ENCODE results near the gene FOXO3. TPM values are rescaled to one million over a fixed set of nuclear protein-coding genes. Genes with fewer than 3 reads are reported as not detected.
A peak's percentile ranks its signal among the peaks of the same experiment; 100 is the strongest.

Gene FOXO3
- total and polyA plus RNA-seq, 2 donors (not counting 1 experiment from before 2014, with no cell fraction given): 49.5 to 63.9 TPM

DNA sequence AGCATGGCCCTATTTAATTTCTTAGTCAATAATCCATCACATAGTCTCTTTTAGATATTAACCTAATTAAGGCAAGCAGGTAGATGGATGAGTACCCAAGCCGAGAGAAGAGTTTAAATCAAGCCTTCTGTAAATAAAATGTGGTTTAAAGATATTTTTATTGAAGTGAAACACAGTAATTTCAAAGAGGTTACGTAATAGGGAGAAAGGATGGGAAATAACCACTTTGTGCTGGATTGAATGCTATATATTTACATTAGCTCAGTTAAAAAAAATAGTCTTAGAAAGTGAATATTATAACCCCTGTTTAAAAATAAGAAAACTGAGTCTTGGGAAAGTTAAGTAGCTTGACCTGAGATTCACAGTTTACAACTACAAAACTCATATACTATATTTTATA is 37.0 kb upstream of the FOXO3 start:
- H3K27me3 ChIP-seq (ENCODE audit: control insufficient read depth, insufficient read depth, low read length): no peaks in the 10 kb centered on the region
- H3K27ac ChIP-seq (ENCODE audit: insufficient read depth, low read length): no peak overlapping the region
- H3K79me2 ChIP-seq (ENCODE audit: control insufficient read depth, insufficient read depth, low read length): no peaks in the 10 kb centered on the region
- TF ChIP-seq EZH2 (IDR thresholded peaks at IDR 0.05; ENCODE audit: low read length, missing control alignments): no peak
- TF ChIP-seq CTCF (conservative IDR thresholded peaks at IDR 0.05 in 1 of 2, IDR thresholded peaks at IDR 0.05 in 1 of 2; ENCODE audit: low read depth in 1 of 2, low read length in 2 of 2): no peak
- H3K9ac ChIP-seq (ENCODE audit: insufficient read depth, low read length): no peak overlapping the region
- no peak overlapping the region for H3K4me3 ChIP-seq (replicated peaks in 1 of 4; ENCODE audit: control extremely low read depth in 1 of 4, insufficient read depth in 1 of 4, low read depth in 3 of 4, low read length in 4 of 4)
- H3K9me3 ChIP-seq (ENCODE audit: control insufficient read depth, insufficient read depth, low read depth, low read length): no peaks in the 10 kb centered on the region
- no peaks in the 10 kb centered on the region for H3K4me1 ChIP-seq (ENCODE audit: control insufficient read depth, extremely low read depth, insufficient read depth, low read length)
- H4K20me1 ChIP-seq (ENCODE audit: control insufficient read depth, extremely low read depth, insufficient read depth, low read length): no peaks in the 10 kb centered on the region
- H3K4me2 ChIP-seq (ENCODE audit: extremely low read depth, insufficient read depth, low read length): no peak overlapping the region
- no peak overlapping the region for H2AFZ ChIP-seq (ENCODE audit: low read length)
- no peak for DNase-seq (ENCODE audit: low read depth in 2 of 2)
- no peaks in the 10 kb centered on the region for H3K36me3 ChIP-seq (ENCODE audit: control insufficient read depth, insufficient read depth, low read length)

DNA sequence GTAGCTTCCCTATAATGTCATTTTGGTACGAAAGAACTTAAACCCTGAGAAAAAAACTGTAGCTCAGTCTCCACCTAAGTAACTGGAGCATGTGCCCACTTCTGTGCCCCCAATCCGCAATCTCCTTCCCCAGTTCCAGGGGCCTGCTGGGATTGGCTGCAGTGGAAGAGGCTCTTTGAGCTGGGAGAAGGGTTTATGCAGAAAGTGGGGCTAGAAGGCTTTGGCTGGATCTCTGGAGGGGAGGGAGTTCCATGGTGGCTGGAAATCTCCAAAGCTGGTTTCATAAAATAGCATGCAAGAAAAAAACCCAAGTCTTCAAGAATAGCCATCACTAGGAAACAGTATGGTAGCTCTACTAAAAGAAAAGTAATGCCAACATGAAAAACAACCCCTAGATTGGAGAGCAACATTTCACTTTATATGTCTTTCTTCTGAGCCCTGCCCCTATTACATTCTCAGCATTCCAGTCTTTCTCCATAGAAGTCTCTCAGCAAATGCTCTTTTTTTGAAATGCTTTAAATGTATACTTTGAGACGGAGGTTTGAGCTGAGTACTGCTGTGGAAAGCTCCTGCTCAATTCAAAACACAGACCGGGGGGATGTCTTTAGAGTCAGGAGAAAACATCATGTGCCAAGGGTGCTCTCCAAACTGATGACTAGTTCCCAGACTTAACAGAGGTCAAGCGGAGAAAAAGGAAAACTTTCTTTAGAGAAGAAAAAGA is 36.0 kb upstream of the FOXO3 start:
- no peak for TF ChIP-seq CTCF (conservative IDR thresholded peaks at IDR 0.05 in 1 of 2, IDR thresholded peaks at IDR 0.05 in 1 of 2; ENCODE audit: low read depth in 1 of 2, low read length in 2 of 2)
- no peak for TF ChIP-seq EZH2 (IDR thresholded peaks at IDR 0.05; ENCODE audit: low read length, missing control alignments)
- DNase-seq (ENCODE audit: low read depth in 2 of 2): peak in 1 of 2 donors; percentile 21
- no peaks in the 10 kb centered on the region for H3K79me2 ChIP-seq (ENCODE audit: control insufficient read depth, insufficient read depth, low read length)

GRCh38 chr6:108526739-108527174 is 34.0 kb upstream of the FOXO3 start:
- DNase-seq (ENCODE audit: low read depth in 2 of 2): peak; percentile 35 to 66
- Histone ChIP-seq H4K20me1 (ENCODE audit: control insufficient read depth, extremely low read depth, insufficient read depth, low read length) (no peaks in the 10 kb centered on the region), H3K36me3 (ENCODE audit: control insufficient read depth, insufficient read depth, low read length) (no peaks in the 10 kb centered on the region), H3K4me1 (ENCODE audit: control insufficient read depth, extremely low read depth, insufficient read depth, low read length) (no peaks in the 10 kb centered on the region), H3K4me3 (replicated peaks in 1 of 4; ENCODE audit: control extremely low read depth in 1 of 4, insufficient read depth in 1 of 4, low read depth in 3 of 4, low read length in 4 of 4) (no peak overlapping the region), H2AFZ (ENCODE audit: low read length) (no peak overlapping the region), H3K9ac (ENCODE audit: insufficient read depth, low read length) (no peak overlapping the region), H3K4me2 (ENCODE audit: extremely low read depth, insufficient read depth, low read length) (no peak overlapping the region), H3K27me3 (ENCODE audit: control insufficient read depth, insufficient read depth, low read length) (no peaks in the 10 kb centered on the region), H3K9me3 (ENCODE audit: control insufficient read depth, insufficient read depth, low read depth, low read length) (no peaks in the 10 kb centered on the region), H3K79me2 (ENCODE audit: control insufficient read depth, insufficient read depth, low read length) (no peaks in the 10 kb centered on the region), H3K27ac (ENCODE audit: insufficient read depth, low read length) (no peak overlapping the region)
- no peak for TF ChIP-seq EZH2 (IDR thresholded peaks at IDR 0.05; ENCODE audit: low read length, missing control alignments)
- TF ChIP-seq CTCF (conservative IDR thresholded peaks at IDR 0.05 in 1 of 2, IDR thresholded peaks at IDR 0.05 in 1 of 2; ENCODE audit: low read depth in 1 of 2, low read length in 2 of 2): peak; percentile 81 to 84

More for the DNA sequence above, 36.0 kb upstream of the FOXO3 start:
- H3K4me2 ChIP-seq (ENCODE audit: extremely low read depth, insufficient read depth, low read length): no peak overlapping the region
- H3K36me3 ChIP-seq (ENCODE audit: control insufficient read depth, insufficient read depth, low read length): no peaks in the 10 kb centered on the region
- no peaks in the 10 kb centered on the region for H3K27me3 ChIP-seq (ENCODE audit: control insufficient read depth, insufficient read depth, low read length)
- no peak overlapping the region for H3K27ac ChIP-seq (ENCODE audit: insufficient read depth, low read length)
- no peak overlapping the region for H3K9ac ChIP-seq (ENCODE audit: insufficient read depth, low read length)
- H2AFZ ChIP-seq (ENCODE audit: low read length): no peak overlapping the region
- H3K4me1 ChIP-seq (ENCODE audit: control insufficient read depth, extremely low read depth, insufficient read depth, low read length): no peaks in the 10 kb centered on the region
- no peaks in the 10 kb centered on the region for H4K20me1 ChIP-seq (ENCODE audit: control insufficient read depth, extremely low read depth, insufficient read depth, low read length)
- H3K9me3 ChIP-seq (ENCODE audit: control insufficient read depth, insufficient read depth, low read depth, low read length): no peaks in the 10 kb centered on the region
- H3K4me3 ChIP-seq (replicated peaks in 1 of 4; ENCODE audit: control extremely low read depth in 1 of 4, insufficient read depth in 1 of 4, low read depth in 3 of 4, low read length in 4 of 4): no peak overlapping the region
